ENCODE measurements around the gene MYO1F.
A peak's percentile ranks its signal among the peaks of the same experiment; 100 is the strongest.
"Not testable (repeated sequence)": the region's sequence is repeated elsewhere in the genome, so short reads cannot be mapped to it uniquely, and the experiment has no call there.

Gene MYO1F

DNA sequence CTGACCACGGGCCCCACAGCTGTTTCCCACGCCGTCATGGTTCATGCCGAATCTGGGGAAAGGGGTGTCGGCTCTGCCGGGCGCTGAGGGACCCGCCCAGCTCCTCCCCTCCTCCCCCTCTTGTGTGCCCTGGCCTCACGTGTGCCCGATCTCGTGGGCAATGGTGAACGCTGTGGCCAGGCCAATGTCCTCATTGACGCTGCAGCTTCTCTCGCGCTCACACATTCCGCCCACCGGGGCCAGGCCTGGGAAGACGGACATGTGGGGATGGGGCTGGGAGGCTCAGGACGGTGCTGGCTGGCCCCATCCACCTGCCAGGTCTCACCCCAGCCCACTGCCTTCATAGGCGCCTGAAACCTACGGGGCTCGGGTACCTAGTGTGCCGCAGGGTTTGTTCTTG, 18.9 kb upstream of the MYO1F start:
- DNase-seq, result no peak

DNA sequence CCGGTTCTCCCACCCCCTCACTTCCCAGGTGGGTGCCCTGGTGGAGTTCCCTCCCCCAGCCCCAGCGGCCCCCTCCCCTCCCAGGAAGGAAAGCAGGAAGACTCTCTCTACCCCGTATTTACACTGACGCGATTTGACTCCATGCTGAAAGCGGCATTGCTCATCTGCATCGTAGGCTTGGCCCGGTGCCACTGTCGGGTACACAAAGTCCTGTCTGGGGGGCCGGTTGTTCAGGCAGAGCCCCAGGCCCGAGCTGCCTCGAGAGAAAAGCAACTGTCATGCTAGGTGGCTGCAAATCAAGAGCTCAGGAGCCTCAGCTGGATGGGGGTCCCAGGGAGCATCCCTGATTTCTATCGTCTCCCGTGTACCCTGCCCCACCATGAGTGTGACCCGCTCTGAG, 18.4 kb upstream of the MYO1F start:
- DNase-seq, result no peak

DNA sequence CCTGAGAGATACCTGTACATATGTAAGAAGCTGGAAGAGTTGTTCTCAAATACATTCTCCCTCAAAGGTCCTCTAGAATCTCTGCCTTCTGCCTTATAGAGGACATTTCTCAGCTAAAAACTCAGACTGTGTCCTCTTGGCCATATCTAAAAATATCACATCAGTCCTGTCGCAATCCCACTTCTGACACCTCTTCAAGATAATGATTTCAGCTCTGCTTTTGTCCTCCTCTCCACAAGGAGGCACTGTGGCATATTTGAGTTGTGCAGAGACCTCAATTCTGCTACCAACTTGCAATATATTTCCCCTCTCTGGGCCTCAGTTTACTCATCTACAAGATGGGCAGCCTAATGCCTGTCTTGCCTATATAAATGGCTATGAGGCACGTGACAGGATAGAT, 16.7 kb upstream of the MYO1F start:
- no peak for DNase-seq

DNA sequence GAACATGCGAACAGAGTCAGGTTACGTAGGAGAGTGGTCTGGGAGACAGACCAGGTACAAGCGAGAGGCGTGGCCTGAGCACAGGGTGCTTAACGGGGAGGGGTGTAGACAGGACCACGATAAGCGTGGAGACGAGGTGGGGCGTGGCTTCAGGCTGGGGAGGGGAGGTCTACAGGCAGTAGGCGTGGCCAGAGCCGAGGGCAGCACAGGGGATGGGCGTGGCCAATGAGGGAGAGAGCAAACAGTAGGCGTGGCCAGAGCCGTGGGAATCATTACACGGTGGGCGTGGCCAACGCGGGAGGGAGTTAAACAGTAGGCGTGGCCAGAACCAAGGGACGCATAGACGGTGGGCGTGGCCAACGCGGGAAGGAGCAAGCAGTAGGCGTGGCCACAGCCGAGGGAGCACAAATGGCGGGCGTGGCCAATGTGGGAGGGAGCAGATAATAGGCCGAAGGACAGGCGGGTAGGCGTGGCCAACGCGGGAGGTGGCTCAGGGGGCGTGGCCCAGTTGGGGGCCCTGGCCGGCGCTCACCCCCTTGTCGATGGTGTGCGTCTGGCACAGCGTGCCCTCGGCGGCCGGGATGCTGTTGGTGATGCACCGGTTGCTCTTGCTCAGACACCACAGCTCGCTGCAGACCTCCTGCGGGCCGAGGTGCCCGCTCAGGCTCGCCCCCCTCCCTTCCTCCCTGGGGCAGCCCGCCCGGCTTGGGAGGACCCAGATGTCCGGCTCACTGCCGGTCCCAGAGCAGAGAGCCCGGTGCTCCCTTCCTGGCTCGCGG, 15.2 kb upstream of the MYO1F start:
- peak; percentile 96 for DNase-seq

DNA sequence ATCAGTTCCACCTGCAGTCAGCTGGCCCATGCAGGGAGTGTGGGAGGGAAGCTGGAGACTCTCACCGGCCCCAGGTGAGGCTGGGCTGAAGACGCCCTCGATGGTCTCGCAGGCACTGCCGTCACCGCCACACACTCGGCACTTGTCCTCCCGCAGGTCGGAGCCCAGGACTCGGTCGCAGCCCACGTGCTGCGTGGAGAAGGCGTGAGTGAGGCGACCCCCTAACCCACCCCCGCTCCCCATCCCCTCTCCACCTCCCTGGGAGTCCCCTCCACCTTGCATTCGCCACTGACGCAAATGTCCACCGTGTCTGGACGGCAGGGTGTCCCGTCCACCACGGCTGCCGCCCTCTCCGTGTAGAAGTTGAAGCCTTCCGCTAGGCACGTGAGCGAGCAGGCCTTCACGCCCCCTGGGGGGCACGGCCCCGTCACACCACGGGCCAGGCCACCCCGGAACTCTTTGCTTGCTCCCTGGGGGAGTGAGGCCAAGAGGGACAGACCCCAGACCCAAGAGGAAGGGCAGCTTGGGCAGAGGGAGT, 12.0 kb upstream of the MYO1F start:
- DNase-seq, result no peak

DNA sequence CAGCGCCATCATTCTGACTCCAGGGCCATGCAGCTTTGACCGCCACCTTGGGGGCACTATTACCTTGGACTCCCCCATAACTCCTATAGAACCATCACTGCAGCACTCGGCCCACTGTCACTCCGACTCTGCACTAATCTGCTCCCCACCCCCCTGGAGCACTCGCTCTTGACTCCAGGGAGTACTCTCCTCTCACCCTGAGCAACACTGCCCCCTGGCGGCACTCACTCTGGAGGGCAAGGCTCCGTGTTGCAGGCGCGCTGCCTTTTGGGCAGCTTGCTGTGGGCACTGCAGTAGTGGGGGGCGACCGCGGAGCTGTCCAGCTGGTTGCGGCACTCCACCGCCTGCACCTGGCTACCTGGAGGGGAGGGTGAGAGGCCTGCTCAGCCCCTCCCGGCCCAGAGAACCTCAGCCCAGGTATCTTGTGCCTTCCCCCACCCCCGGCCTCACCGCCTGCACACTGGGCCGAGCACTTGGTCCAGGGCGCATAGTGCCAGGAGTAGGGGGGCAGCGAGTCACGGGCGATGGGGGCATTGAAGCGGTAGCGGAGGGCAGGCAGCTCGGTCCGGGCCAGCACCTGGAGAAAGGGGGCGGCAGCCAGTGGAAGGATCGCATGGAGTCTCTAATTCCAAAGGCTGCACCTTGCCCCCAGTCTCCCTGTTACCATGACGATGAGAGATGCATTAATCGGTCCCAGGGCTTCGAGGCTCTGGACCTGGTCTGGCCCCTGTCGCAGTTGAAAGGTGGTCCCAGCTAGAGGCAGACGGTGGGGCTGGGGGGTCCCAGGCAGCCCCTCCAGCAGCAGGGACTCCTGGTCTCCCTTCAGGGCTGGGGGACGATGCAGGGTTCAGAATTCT, 8.9 kb upstream of the MYO1F start:
- DNase-seq, result peak; percentile 51

DNA sequence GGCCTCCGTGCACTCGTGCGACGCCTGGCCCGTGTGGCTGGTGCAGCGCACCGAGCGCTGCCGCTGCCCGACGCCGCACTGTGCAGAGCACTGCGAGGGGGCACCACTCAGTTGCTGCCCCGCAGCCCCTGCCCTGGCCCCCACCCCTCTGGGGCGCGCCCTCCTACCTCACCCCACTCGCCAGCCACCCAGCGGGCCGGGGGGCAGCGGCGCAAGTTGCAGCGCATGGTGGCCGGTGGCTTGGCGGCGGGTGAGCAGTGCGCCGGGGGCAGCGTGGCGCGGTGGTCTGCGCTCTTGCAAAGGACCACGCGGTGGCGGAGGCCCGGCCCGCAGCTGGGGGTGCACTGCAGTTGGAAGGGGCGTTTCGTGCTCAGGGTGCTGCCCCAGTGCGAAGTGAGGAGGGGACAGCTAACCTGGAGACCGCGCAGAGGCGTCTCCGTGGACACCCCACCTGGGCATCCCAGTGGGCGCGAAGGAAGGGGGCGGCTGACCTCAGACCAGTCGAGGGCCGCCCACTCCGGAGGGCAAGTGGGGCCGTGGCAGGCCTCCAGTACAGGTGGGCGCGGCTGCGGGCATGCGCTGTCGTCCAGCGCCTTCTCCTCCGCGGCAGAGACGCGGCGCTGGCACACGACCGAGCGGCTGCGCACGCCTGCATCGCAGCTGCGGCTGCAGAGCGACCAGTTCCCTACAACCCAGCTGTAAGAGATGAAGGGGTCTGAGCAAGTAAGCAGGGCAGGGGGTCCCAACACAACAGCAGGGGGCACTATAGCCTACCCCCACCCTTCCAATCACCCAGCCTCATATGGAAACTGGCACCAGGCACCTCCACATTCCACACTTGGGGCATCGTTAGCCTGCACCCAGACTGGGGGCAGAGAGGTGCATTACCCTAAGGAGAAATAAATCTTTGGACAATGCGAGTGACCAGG, 8.0 kb upstream of the MYO1F start:
- DNase-seq, result no peak

DNA sequence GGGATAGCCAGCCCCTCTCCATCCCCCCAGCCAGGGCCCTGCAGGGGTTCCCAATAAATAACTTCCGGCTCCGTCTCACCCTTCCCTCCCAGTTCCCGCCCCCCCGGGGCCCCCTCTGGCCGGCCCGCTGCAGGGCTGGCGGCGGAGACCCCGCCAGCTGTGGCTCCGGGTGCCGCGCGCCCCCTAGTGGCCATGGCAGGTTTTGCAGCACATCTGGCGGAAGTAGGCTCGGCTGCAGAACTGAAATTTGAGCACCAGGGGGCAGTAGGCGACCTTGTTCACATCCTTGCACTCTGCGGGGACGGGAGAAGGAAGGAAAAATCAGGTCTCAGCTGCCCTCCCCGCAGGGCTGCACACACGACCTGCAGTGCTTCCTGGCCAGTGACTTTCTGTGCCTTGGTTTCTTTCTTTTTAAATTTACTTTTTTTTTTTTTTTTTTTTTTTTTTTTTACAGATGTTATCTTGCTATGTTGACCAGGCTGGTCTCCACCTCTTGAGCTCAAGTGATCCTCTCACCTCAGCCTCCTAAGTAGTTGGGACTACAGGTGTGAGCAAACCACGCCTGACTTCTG, 3.6 kb upstream of the MYO1F start:
- DNase-seq, result peak; percentile 84

DNA sequence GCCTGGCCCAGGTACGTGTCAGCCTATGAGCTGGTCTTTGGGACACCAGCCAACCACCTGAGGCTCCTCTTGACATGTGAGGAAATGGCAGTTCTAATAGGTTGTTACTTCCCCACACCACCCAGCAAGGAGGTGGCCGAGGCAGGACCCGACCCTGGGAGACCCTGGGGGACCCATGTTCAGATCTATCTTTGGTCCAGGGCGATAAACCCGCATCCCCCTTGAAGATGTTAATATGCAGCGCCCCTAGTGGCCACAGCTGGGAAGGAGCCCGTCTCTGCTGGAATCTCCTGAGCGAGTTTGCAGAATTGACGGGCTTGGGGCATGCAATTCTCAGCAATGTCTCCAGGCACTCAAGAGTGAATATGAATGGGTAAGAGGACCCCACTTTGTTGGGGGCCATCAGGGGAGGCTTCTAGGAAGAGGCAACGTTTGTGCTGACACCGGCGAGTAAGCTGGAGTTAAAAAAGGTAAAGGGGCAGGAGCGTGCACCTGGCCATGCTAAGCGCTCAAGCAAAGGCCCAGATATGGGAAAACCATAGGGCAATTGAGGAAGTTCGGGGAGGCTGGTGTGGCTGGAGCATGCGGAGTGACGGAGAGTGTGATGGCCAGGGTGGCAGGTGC, 1.5 kb upstream of the MYO1F start:
- peak; percentile 70 for DNase-seq

DNA sequence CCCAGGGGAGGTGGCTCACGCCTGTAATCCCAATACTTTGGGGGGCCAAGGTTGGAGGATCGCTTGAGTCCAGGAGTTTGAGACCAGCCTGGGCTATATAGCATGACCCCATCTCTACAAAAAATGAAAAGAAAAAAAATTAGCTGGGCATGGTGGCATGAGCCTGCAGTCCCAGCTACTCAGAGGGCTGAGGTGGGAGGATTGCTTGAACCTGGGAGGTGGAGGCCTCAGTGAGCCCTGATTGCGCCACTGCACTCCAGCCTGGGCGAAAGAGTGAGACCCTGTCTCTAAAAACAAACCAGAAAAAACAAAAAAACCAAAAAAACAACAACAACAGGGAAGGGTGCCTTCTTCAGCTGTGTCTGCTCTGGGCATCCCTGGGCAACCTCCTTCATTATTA, 499 bp upstream of the MYO1F start:
- DNase-seq, result no peak

DNA sequence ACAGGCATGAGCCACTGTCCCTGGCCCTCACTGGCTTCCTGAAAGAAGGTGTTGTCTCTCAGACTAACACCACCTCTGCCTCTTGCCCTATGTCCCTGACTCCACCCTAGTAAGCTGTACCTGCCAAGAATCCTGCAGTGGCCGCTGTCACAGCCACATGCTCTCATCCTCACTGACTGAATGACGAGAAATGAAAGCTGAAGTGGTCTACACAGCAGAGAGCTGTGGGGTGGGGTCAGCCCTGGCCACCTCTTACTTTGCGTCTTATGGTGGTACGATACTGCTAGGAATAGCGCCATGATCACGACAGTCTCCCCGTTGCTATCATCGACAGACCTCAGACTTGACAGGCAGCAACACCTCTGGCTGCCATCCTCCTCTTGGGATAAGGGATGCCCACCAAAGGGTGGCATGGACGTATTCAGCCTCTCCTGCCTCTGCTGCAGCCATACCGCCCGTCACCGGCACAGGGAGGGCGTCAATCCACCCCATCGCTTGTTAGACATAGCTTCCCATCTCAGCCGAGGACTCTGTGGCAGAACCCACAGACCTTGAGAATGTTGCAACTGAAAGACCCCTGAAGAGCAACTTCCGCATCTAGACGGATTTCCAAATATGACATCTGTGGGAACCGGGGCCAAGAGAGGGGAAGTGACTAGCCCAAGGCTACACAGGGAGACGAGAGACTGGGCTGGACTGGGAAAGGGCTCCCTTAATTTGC, 809 bp downstream of the MYO1F start:
- peak; percentile 43 for DNase-seq

DNA sequence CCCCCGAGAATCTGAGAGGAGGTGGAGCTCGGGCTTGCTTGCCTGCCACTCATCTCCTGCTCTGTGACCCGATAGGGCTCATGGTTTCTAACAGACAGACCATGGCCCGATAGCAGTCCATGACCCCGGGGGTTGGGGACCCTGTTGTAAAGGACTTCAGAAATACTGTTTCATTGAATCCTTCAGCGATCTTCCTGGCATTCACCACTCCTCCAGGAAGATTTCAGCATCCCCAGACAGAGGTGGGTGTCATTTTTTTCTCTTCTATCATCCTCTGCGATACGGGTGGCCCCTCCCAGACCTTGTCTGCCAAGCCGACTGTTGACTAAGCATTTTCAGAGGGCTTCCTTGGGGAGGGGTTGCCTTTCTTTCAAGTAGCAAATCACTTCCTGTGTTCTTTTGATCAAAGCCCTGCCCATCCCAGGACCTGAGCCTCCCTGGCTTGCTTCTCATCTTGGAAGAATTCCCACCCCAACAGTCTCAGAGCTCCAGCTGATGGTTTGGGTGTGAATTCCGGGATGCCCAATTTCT, 1.7 kb downstream of the MYO1F start:
- peak; percentile 39 for DNase-seq

DNA sequence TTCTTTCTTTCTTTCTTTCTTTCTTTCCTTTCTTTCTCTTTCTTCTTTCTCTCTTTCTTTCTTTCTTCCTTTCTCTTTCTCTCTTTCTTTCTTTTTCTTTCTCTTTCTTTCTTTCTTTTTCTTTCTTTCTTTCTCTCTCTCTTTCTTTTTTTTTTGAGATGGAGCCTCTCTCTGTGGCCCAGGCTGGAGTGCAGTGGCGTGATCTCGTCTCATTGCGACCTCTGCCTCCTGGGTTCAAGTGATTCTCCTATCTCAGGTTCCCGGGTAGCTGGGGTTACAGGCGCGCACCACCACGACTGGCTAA, 2.7 kb downstream of the MYO1F start:
- DNase-seq, result not testable (repeated sequence)

DNA sequence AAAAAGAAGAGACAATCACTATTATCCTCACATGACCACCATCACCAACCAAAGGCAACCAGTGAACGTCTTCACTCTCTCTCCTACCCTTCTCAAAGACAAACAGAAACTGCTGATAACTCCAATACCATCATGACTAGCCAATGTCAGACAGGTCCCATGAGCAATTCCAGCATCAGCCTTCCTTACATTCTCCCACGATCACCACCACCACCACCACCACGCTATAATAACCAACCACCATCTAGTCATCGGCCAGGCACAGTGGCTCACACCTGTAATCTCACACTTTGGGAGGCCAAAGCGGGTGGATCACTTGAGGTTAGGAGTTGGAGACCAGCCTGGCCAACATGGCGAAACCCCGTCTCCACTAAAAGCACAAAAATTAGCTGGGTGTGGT, 3.9 kb downstream of the MYO1F start:
- DNase-seq, result no peak

DNA sequence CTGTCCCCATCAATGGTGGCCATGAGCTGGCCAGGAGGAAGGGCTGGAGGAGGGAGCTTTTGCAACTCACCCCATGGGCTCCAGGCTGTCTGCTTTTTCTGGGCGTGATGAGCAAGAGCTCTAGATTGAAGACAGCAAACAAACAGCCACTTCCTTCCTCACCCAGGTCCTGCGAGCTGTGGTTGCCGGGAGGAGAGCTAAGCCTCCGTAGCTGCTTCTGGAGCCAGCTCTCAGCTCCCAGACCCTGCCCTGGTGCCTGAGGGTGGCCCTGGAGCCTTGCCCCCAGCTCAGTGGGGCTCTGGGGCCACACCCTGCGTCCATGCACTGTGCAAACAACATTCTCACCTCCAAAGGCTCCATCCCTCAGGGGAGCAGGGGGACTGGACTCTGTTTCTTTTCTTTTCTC, 6.2 kb downstream of the MYO1F start:
- DNase-seq, result peak; percentile 73

DNA sequence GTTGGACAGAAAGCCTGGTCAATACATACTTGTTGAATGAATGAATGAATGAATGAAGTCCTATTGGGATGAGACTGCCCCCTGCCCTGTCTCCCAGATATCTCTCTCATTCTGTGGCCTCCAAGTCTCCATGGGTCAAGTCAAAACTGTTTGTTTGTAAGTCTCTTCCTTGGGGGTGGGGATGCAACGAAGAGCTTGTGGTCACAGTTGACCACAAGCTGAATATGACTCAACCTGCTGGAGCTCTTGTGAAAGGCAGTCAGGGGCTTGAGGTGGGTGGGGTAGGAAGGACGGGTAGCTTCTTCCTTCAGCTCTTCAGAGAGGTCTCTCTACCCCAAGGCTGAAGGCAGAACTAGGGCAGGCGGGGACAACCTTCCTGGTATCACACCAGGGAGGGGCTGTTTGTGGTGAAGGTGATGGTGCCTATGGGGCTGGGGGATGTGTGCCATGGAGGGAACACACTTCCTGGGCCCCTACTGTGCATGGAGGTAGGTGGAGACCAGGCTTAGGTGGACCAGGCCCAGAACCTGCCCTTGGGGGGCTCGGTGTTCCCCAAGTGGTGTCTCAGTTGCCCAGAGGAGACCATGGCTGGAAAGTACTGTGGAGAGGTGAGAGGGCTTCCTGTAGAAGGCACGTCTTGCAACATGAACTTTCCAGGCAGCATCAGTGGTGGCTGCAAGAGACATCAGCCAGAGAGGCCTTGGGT, 8.0 kb downstream of the MYO1F start:
- peak; percentile 87 for DNase-seq

DNA sequence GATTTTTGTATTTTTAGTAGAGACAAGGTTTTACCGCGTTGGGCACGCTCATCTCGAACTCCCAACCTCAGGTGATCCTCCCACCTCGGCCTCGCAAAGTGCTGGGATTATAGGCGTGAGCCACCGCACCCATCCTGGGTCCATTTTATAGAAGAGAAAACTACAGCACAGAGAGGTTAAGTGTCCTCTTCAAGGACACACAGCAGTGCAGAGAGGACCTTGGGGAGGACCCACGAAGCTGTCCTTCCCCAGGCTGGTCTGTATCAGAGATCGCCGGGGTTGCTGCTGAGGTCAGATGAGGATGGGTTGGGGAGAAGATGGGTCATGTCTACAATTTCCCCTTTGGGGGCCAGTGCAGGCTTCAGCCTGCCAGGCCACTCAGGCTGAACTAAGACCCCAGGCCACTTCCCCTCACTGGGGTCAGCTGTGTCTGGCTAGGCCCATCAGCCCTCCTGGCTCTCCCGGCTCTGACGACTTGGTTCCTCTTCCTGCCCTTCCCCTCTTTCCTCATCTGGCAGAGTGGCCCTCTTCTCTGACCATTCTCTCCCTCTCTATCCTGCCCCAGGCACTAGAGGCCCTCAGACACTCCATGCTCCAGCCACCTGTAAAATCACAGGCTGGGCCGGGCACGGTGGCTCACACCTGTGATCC, 9.6 kb downstream of the MYO1F start:
- DNase-seq, result peak; percentile 64

DNA sequence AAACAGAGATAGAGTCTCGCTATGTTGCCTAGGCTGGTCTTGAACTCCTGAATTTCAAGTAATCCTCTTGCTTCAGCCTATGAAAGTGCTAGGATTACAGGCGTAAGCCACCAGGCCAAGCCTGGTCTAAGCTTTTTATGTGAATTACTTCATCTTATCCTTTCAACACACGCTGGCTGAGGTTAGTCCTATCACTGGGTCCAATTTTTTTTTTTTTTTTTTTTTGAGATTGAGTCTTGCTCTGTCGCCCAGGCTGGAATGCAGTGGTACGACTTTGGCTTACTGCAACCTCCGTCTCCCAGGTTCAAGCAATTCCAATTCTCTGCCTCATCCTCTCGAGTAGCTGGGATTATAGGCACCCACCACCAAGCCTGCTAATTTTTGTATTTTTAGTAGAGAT, 10.4 kb downstream of the MYO1F start:
- DNase-seq, result no peak

DNA sequence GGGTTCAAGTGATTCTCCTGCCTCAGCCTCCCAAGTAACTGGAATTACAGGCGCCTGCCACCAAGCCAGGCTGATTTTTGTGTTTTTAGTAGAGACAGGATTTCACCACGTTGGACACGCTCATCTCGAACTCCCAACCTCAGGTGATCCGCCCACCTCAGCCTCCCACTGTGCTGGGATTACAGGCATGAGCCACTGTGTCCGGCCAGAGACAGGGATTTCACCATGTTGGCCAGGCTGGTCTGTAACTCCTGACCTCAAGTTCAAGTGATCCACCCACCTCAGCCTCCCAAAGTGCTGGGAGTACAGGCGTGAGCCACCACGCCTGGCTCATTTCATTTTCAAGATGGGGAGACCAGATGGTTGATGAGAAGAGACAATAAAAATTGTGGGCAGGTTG, 12.4 kb downstream of the MYO1F start:
- DNase-seq, result not testable (repeated sequence)

All from CD4-positive, alpha-beta T cell treated with Interleukin-15 for 1 hour (primary cell).